ENCODE data around the gene KRTAP12-2. TPM values are rescaled to one million over a fixed set of nuclear protein-coding genes. Genes with fewer than 3 reads are reported as not detected.

Gene KRTAP12-2
- total RNA-seq, 1 donor from 2014 or later: not detected

GRCh38 chr21:44706026-44706705 lies 39.4 kb upstream of the KRTAP12-2 start:
- Mint-ChIP-seq H3K36me3 (ENCODE audit: unreplicated experiment) (no peaks in the 10 kb centered on the region), H3K27me3 (ENCODE audit: unreplicated experiment) (peaks cover 68% of the 10 kb centered on the region), H3K4me3 (ENCODE audit: unreplicated experiment) (no peak overlapping the region), H3K27ac (ENCODE audit: unreplicated experiment) (no peak overlapping the region), H3K4me1 (ENCODE audit: unreplicated experiment) (peaks cover 13% of the 10 kb centered on the region), H3K9me3 (ENCODE audit: unreplicated experiment) (no peaks in the 10 kb centered on the region)
- no peak for TF ChIP-seq CTCF (IDR thresholded peaks at IDR 0.05)
- peak; percentile 65 for DNase-seq (ENCODE audit: extremely low spot score, unreplicated experiment)

GRCh38 chr21:44704636-44705001 lies 37.9 kb upstream of the KRTAP12-2 start:
- H3K4me1 Mint-ChIP-seq (ENCODE audit: unreplicated experiment): peaks cover 18% of the 10 kb centered on the region
- no peaks in the 10 kb centered on the region for H3K36me3 Mint-ChIP-seq (ENCODE audit: unreplicated experiment)
- DNase-seq (ENCODE audit: extremely low spot score, unreplicated experiment): peak; percentile 79
- peaks cover 65% of the 10 kb centered on the region for H3K27me3 Mint-ChIP-seq (ENCODE audit: unreplicated experiment)
- no peak overlapping the region for H3K27ac Mint-ChIP-seq (ENCODE audit: unreplicated experiment)
- TF ChIP-seq CTCF (IDR thresholded peaks at IDR 0.05): no peak
- H3K4me3 Mint-ChIP-seq (ENCODE audit: unreplicated experiment): no peak overlapping the region
- no peaks in the 10 kb centered on the region for H3K9me3 Mint-ChIP-seq (ENCODE audit: unreplicated experiment)

- Mint-ChIP-seq H3K27me3 (ENCODE audit: unreplicated experiment) (peaks cover 64% of the 10 kb centered on the region), H3K4me3 (ENCODE audit: unreplicated experiment) (no peak overlapping the region), H3K4me1 (ENCODE audit: unreplicated experiment) (peaks cover 18% of the 10 kb centered on the region), H3K27ac (ENCODE audit: unreplicated experiment) (no peak overlapping the region), H3K9me3 (ENCODE audit: unreplicated experiment) (no peaks in the 10 kb centered on the region), H3K36me3 (ENCODE audit: unreplicated experiment) (no peaks in the 10 kb centered on the region)
- peak; percentile 80 for DNase-seq (ENCODE audit: extremely low spot score, unreplicated experiment)
- TF ChIP-seq CTCF (IDR thresholded peaks at IDR 0.05): no peak
Observed at GRCh38 chr21:44703731-44704635, 37.3 kb upstream of the KRTAP12-2 start.

- Mint-ChIP-seq H3K27me3 (ENCODE audit: unreplicated experiment) (peaks cover 58% of the 10 kb centered on the region), H3K27ac (ENCODE audit: unreplicated experiment) (no peak overlapping the region), H3K4me3 (ENCODE audit: unreplicated experiment) (no peak overlapping the region), H3K9me3 (ENCODE audit: unreplicated experiment) (no peaks in the 10 kb centered on the region), H3K4me1 (ENCODE audit: unreplicated experiment) (peaks cover 23% of the 10 kb centered on the region), H3K36me3 (ENCODE audit: unreplicated experiment) (no peaks in the 10 kb centered on the region)
- peak; percentile 73 for DNase-seq (ENCODE audit: extremely low spot score, unreplicated experiment)
- TF ChIP-seq CTCF (IDR thresholded peaks at IDR 0.05): no peak
Observed at GRCh38 chr21:44702973-44703730, 36.4 kb upstream of the KRTAP12-2 start.
